Measurements from ENCODE around the gene PACS2.

PACS2 gene

DNA sequence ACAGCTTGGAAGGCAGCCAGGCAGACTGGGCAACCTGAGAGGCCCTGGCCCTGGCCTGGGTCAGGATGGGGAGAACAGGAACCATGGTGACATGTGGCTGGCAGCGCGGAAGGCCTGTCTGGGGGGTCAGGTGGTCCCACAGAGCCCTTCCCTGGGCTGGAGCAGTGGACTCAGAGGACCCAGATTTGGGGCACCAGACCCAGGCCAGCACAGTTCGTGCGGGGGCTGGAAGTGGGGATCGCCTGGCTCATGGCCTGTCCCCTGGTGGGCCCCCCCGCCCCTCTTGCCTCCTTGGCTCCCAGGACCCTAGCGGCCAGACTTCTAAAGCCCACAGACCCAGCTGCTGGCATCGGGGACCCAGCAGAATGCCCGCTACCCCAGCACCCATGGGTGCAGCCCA lies 126.4 kb downstream of the PACS2 start:
- no peak for DNase-seq (ENCODE audit: low read depth)

GRCh38 chr14:105442125-105442524 lies 127.6 kb downstream of the PACS2 start:
- no peak for DNase-seq (ENCODE audit: low read depth)

DNA sequence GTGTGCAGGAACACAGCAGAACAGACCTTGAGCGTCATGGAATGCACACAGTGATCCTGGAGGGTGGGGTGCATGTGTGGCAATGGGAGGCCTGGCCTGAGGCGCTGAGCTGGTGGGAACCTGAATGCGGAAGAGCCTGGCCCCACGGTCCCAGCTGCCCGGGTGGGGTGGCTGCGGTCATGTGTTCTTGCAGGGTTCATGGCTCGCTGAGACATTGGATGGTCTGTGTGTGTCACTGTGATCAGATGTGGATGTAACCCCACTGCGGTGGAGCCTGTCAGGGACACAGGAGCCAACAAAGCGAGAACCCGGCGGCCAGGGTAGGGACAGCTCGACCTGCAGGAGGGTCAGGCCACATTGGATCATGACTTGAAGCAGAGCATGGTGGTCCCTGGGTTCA lies 128.3 kb downstream of the PACS2 start:
- DNase-seq (ENCODE audit: low read depth) = no peak

DNA sequence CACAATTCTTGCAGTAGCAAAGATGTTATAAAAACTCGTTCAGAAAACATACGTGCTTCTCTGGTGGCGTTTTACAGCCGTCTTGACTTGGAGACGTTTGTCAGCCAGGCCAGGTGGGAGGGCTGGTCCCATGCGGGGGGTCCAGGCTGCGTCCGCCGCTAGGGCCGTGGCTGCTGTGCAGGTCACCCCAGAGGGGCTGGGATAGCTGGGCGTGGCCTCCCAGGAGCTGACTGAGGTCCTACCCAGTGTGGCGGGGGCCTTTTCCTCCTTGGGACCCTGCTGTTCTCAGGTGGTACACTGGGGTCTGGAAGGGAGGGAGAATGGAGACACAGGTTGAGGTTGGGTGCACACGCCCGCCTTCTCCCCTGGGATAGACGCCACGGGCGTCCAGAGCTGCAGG lies 130.3 kb downstream of the PACS2 start:
- DNase-seq (ENCODE audit: low read depth) = no peak

DNA sequence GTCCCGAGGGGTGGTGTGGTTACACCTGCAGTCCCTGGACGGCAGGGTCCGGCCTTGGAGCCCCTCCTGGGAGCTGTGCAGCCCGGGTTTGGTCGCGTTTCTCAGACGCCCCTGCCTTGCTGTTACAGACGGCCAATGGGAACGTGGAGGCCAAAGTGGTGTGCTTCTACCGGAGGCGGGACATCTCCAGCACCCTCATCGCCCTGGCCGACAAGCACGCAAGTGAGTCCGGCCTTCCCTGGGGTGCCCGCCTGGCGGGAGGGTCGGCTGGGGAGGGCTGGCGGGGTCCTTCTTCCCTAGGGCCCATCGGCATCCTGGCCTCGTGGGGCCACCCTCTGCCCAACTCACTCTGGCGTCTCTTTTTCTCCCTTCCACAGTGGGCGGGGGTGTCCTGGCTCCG lies 130.7 kb downstream of the PACS2 start:
- DNase-seq (ENCODE audit: low read depth) = no peak

DNA sequence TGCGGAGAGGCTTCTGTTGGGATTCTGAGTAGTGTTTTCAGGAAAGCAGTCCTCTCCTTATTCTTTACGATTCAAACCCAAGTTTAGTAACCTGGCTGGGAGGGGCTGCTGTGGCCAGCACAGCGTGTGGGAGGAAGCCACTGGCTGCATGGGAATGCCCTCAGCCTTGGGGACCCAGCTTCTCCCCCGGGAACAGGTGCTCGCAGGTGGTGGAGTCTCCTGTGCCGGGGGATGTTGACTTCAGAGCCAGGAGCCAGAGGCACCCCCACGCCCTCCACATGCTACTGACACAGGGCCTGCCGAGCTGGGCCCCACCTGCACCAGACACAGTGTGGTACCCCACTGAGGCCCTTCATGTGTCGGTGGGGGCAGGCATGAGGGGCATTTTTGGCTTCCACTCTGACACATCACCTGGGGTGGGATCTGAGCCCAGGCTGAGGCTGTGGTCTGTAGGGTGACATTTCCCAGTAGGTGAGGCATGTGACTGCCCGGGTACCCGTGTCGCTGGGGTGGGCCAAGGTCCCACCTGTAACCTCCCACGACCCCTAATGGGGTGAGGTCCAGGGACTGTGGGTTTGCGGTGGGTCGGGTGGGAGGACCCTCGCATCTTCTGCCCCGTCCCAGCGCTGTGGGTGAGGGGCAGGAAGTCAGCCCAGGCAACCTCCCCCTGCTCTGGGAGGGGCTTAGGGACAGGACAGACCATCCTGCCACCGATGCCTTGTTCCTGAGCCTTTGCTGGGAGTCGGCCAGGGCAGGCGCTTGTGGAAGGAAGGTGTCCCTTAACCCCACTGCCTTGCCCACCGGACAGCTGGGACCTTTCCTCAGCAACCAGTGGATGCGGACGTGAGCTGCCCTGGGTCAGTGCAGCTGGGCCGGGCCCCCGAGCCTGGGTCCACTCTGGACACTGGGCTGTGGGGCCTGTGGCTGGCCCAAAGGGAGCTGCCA lies 131.6 kb downstream of the PACS2 start:
- DNase-seq (ENCODE audit: low read depth) = no peak

GRCh38 chr14:105446971-105447370 lies 132.4 kb downstream of the PACS2 start:
- DNase-seq (ENCODE audit: low read depth) = no peak

Data from stimulated activated CD8-positive, alpha-beta memory T cell treated with anti-CD3 and anti-CD28 coated beads, Interleukin-15, amount 100 ng/mL, for 24 hours (primary cell).